Activated CD8-positive, alpha-beta memory T cell treated with anti-CD3 and anti-CD28 coated beads, Interleukin-2, amount 10 ng/mL, durations not matched to agents 7 days and 5 days (primary cell): ENCODE measurements around the gene COL13A1. TPM values are rescaled to one million over a fixed set of nuclear protein-coding genes. Genes with fewer than 3 reads are reported as not detected.

ENCODE experiments used
- ATAC-seq: fragments of 150-1000 bp; cut with Tn5 transposase; one replicate; pipeline ENCODE4 v1.10.0; 2021; ENCODE audit warnings: moderate library complexity
- CTCF ChIA-PET: fragments of 350-600 bp; sonication (Branson Sonifier 250); formaldehyde crosslinking; loops from one replicate; lab custom pipeline; 2021; ENCODE audit warnings: antibody characterized with exemption; lab: Charles Lee
- DNase-seq: peaks from one replicate; pipeline ENCODE4 v3.0.0-alpha.2; 2020
- H3K27ac Mint-ChIP-seq: one replicate; pipeline ENCODE4 v1.8.0; 2021; ENCODE audit warnings: mild to moderate bottlenecking, mixed read lengths
- H3K27me3 Mint-ChIP-seq: one replicate; pipeline ENCODE4 v1.8.0; 2021; ENCODE audit warnings: mixed read lengths
- H3K36me3 Mint-ChIP-seq: one replicate; pipeline ENCODE4 v1.8.0; 2021; ENCODE audit warnings: mild to moderate bottlenecking, mixed read lengths
- H3K4me1 Mint-ChIP-seq: one replicate; pipeline ENCODE4 v1.8.0; 2021; ENCODE audit warnings: mixed read lengths
- H3K4me3 Mint-ChIP-seq: one replicate; pipeline ENCODE4 v1.8.0; 2021; ENCODE audit warnings: mild to moderate bottlenecking, moderate library complexity, mixed read lengths
- H3K9me3 Mint-ChIP-seq: one replicate; pipeline ENCODE4 v1.8.0; 2022; ENCODE audit warnings: low read depth, mixed read lengths
- total RNA-seq, 2 experiments: library from RNA; stranded (reverse); gene quantifications; one replicate each; pipeline ENCODE4 v1.2.3, GENCODE V29; 2021

Gene COL13A1
- not detected for total RNA-seq

DNA sequence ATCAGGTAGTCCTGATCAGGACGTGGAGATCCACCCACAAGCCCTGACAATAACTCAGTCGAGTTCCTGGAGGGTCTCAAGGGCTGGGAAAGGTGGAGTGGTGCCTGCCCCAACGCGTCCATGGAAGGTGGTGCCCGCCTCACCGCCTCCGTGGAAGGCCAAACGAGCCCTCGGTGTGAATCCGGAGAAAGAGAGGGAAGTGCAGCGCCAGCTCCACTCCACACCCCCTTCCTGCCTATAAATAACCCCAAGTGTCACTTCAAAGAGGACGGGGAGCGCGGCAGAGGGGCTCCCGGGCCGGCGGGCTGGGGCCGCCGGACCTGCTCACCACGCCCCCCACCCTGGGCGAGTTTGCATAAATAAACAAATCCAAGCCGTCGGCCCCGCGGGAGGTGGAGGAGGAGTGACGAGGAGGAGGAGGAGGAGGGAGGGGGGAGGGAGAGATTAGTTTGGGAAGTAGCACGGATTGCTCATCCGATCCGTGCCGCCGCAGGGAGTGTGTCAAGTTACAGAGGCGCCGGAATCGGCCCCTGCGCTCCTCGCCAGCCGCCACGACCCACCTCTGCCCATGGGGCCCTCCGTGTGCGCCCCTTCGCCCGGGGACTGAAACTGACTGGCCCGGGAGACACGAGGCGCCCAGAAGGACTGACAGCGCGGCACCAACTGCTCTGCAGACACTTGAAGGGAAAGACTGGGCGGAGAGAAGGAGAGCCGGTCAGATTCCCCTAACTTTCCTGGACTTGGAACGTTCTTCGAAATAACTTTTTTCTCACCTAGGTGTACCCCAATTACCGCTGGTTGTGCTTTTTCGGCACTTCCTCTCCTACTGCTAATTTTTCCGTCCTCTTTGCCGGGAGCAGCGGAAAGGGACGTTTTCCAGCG is at the start of gene COL13A1:
COL13A1 (plus strand) TSS at position 473 of the 882 bp plus-strand sequence. CDS start 518 bp downstream, outside the sequence.
- Mint-ChIP-seq H3K27ac (no peak within 1 kb of the TSS), H3K4me3 (no peak within 1 kb of the TSS), H3K4me1 (peaks cover 6% of the 10 kb centered on the region), H3K27me3 (peaks cover 66% of the 10 kb centered on the region), H3K36me3 (no peaks in the 10 kb centered on the region), H3K9me3 (no peaks in the 10 kb centered on the region)
- DNase-seq = no peak
- CTCF ChIA-PET = interaction anchor here (0.9 to 1.3 kb wide), 3 partner anchors 10 to 286 kb away, joined by 3 to 5 read pairs (median 4); no protein-coding TSS in a partner anchor
- ATAC-seq = no peak

DNA sequence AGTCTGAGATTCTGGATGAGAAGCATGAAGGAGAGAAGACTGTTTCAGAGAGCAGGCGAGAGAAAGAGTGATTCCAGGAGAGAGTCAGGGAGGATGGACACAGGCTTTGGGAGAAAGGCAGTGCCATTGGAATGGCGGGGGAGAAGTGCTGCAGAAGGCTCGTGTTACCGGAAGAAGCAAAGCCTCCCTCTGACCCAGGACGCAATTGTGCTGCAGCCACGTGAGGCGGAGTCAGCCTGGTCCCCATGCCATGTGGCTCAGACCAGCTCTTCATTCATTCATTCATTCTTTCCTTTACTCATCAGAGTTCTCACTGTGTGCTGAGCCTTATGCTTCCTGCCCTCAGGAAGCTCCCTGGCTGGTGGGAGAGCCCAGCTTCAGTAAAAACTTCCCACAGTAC is 49.2 kb upstream of the COL13A1 start:
- Mint-ChIP-seq H3K9me3 (no peaks in the 10 kb centered on the region), H3K4me3 (no peak overlapping the region), H3K27me3 (peaks cover 28% of the 10 kb centered on the region), H3K4me1 (no peaks in the 10 kb centered on the region), H3K27ac (no peak overlapping the region), H3K36me3 (no peaks in the 10 kb centered on the region)
- DNase-seq (no peak), ATAC-seq (no peak)
- CTCF ChIA-PET = no interaction called here

GRCh38 chr10:69756279-69756678 is 45.4 kb upstream of the COL13A1 start:
- ATAC-seq (no peak), DNase-seq (no peak)
- H3K27ac Mint-ChIP-seq = no peak overlapping the region
- no peaks in the 10 kb centered on the region for H3K9me3 Mint-ChIP-seq
- no peaks in the 10 kb centered on the region for H3K4me1 Mint-ChIP-seq
- CTCF ChIA-PET = no interaction called here
- H3K36me3 Mint-ChIP-seq = no peaks in the 10 kb centered on the region
- peaks cover 20% of the 10 kb centered on the region for H3K27me3 Mint-ChIP-seq
- H3K4me3 Mint-ChIP-seq = no peak overlapping the region

GRCh38 chr10:69757206-69757552 is 44.5 kb upstream of the COL13A1 start:
- Mint-ChIP-seq H3K27me3 (peaks cover 14% of the 10 kb centered on the region), H3K4me3 (no peak overlapping the region), H3K27ac (no peak overlapping the region), H3K9me3 (no peaks in the 10 kb centered on the region), H3K4me1 (no peaks in the 10 kb centered on the region), H3K36me3 (no peaks in the 10 kb centered on the region)
- DNase-seq (no peak), ATAC-seq (no peak)
- CTCF ChIA-PET = no interaction called here

DNA sequence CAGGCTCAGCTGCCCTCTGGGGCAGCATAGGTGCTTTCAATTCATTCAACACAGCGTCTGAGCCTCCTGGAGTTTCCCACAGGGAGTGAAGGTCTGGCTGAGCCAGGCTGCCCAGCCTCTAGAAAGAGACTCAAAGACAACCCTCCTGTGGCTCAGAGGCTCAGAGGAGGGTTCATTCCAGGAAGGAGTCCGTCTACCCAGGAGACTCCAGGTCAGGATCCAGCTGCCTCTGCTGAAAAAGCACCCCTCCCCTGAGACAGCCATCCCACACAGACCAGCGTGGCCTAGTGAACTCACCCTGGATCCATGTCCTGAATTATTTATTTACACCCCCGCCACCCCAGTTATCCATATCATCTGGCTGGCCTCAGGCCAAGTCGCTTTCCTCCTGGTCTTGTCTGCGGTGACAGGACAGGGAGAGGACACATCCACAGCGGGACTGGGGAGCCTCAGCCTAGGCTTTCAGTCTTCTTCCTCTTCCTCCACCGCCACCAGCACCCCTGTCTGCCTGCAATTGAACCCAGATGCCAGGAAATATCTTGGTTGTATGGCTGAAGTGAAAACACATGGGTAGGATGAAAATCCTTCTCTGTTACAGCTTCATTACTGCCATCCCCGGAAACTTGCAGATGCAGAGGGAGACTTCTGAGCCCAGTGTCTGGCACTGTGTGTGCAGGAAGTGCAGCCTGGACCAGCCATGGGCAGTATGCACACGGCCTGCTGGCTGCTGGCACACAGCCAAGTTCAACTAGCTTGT is 44.0 kb upstream of the COL13A1 start:
- Mint-ChIP-seq H3K4me3 (no peak overlapping the region), H3K4me1 (no peaks in the 10 kb centered on the region), H3K27me3 (peaks cover 11% of the 10 kb centered on the region), H3K9me3 (no peaks in the 10 kb centered on the region), H3K36me3 (no peaks in the 10 kb centered on the region), H3K27ac (no peak overlapping the region)
- no peak for DNase-seq
- CTCF ChIA-PET = no interaction called here
- no peak for ATAC-seq

GRCh38 chr10:69758310-69758728 is 43.4 kb upstream of the COL13A1 start:
- Mint-ChIP-seq H3K4me1 (no peaks in the 10 kb centered on the region), H3K27me3 (peaks cover 11% of the 10 kb centered on the region), H3K9me3 (no peaks in the 10 kb centered on the region), H3K4me3 (no peak overlapping the region), H3K27ac (no peak overlapping the region), H3K36me3 (no peaks in the 10 kb centered on the region)
- no peak for ATAC-seq
- no peak for DNase-seq
- CTCF ChIA-PET = no interaction called here

DNA sequence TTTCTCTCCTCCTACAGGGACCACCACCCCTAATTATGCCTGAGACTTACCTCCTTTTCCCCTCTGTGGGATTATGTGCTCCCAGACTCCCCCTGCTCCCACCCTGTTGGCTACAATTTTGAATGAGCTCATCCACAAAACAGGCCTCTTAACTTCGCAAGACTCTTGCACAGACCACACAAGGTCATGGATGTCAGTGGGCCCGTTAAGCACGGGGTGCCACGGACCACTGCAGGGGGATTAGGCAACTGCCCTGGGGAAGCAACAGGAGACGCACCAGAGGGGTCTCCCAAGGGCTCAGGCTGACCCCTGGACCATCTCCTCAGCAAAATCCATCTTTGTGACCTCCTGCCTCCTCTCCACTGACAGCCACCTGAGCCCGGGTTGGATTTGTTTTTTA is 42.1 kb upstream of the COL13A1 start:
- no peaks in the 10 kb centered on the region for H3K4me1 Mint-ChIP-seq
- H3K36me3 Mint-ChIP-seq = no peaks in the 10 kb centered on the region
- peaks cover 11% of the 10 kb centered on the region for H3K27me3 Mint-ChIP-seq
- H3K4me3 Mint-ChIP-seq = no peak overlapping the region
- ATAC-seq (no peak), DNase-seq (no peak)
- no peaks in the 10 kb centered on the region for H3K9me3 Mint-ChIP-seq
- CTCF ChIA-PET = interaction anchor here (0.7 kb wide), 1 partner anchor 244 kb away, joined by 3 read pairs; no protein-coding TSS in a partner anchor
- no peak overlapping the region for H3K27ac Mint-ChIP-seq

DNA sequence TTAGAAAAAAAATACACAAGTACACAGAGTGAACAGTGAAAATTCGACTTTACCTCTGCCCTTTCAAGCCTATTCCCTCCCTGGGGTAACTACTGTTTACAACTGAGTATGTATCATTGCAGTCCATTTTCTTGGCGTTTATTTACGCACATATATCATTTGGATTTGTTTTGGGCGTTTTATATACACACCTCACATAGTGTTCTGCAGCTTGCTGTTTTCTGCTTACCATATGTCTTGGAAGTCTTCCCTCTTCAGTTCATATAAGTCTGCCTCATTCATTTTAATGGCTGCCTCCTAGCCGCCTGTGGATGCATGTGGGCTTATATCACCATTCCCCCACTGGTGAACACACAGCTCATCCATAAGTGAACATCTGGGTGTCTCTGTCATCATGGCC is 41.6 kb upstream of the COL13A1 start:
- Mint-ChIP-seq H3K36me3 (no peaks in the 10 kb centered on the region), H3K27ac (no peak overlapping the region), H3K4me1 (no peaks in the 10 kb centered on the region), H3K4me3 (no peak overlapping the region), H3K27me3 (peaks cover 11% of the 10 kb centered on the region), H3K9me3 (no peaks in the 10 kb centered on the region)
- CTCF ChIA-PET = no interaction called here
- DNase-seq (no peak), ATAC-seq (no peak)

- no peaks in the 10 kb centered on the region for H3K9me3 Mint-ChIP-seq
- CTCF ChIA-PET = no interaction called here
- no peak overlapping the region for H3K4me3 Mint-ChIP-seq
- H3K4me1 Mint-ChIP-seq = no peaks in the 10 kb centered on the region
- H3K36me3 Mint-ChIP-seq = no peaks in the 10 kb centered on the region
- DNase-seq (no peak), ATAC-seq (no peak)
- no peak overlapping the region for H3K27ac Mint-ChIP-seq
- H3K27me3 Mint-ChIP-seq = peaks cover 11% of the 10 kb centered on the region
Measured at GRCh38 chr10:69761320-69761719, 40.4 kb upstream of the COL13A1 start.

DNA sequence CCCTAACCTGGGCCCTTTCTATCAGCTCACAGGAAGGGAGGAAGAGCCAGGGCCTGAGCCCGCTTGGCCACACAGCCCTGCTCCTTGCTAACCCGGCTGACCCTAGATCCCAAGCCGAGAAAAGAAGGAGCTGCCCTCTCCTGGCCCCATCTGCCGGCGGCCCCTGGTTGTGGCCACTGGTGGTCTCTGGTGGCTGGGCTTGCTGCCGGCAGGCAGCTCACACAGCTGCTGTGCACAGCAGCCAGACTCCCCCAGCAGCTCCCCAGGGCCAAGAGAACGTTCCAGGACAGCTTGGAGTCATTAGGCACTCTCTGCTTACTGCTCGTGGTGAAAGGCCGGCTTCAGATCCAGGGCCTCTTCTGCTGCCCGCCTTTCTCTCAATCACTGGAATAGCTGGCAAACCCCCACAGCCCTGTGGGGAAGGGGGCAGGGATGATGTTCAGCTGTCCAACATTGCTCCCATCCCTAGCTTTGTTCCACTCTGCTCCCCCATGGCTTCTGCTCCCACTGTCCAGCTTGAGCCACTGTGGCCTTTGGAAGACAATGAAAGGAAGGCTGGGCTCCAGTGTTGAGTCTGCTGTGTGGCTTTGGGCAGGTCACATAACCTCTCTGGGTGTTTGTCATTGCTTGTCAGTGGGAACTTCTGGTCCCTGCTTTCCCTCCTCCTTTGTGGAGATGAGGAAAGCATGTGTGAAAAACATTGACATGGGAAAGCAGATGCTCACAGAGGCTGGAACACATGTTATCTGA is 35.4 kb upstream of the COL13A1 start:
- Mint-ChIP-seq H3K27me3 (peaks cover 6% of the 10 kb centered on the region), H3K27ac (no peak overlapping the region), H3K9me3 (no peaks in the 10 kb centered on the region), H3K4me1 (peaks cover 5% of the 10 kb centered on the region), H3K4me3 (no peak overlapping the region), H3K36me3 (no peaks in the 10 kb centered on the region)
- no peak for DNase-seq
- ATAC-seq = no peak
- CTCF ChIA-PET = interaction anchor here (0.6 to 1.2 kb wide), 2 partner anchors 148 to 894 kb away, joined by 3 to 4 read pairs; no protein-coding TSS in a partner anchor

DNA sequence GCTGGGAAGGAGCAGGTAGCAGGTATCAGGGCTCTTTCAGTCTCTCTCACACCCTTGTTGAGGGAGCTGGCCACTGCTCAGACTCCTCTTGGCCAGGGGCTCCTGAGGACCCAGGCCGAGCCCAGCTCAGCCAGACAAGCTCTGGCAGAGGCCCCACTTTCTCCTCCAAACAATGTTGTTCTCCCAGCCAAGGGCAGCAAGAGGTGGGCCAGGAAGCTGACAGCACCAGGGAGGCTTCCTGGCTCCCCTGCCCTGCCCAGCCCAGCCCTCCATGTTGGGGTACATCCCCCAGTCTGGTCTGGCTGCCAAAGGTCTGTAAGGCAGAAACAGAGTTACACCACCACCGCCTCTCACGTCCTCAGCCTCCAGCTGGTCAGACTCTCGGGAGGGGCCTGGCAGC is 33.9 kb upstream of the COL13A1 start:
- Mint-ChIP-seq H3K27me3 (peaks cover 6% of the 10 kb centered on the region), H3K9me3 (no peaks in the 10 kb centered on the region), H3K36me3 (no peaks in the 10 kb centered on the region), H3K4me1 (peaks cover 5% of the 10 kb centered on the region), H3K27ac (no peak overlapping the region), H3K4me3 (no peak overlapping the region)
- CTCF ChIA-PET = no interaction called here
- DNase-seq = no peak
- ATAC-seq = no peak

DNA sequence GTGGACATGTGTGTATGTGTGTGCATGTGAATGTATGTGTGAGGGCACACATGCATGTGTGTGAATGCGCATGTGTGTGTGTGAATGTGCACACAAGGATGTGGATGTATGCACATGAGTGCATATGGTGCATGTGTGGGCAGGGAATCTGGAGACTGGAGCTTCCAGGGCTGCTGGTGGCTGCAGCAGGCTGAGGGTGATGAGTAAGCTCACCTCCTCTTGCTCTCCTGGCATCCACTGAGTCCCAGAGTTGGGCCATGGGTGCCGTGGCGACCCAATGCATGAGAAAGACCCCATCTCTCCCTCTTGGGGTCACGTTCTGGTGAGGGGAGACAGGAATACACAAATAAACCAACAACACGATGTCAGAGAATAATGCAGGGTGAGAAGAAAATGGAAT is 33.3 kb upstream of the COL13A1 start:
- CTCF ChIA-PET = no interaction called here

DNA sequence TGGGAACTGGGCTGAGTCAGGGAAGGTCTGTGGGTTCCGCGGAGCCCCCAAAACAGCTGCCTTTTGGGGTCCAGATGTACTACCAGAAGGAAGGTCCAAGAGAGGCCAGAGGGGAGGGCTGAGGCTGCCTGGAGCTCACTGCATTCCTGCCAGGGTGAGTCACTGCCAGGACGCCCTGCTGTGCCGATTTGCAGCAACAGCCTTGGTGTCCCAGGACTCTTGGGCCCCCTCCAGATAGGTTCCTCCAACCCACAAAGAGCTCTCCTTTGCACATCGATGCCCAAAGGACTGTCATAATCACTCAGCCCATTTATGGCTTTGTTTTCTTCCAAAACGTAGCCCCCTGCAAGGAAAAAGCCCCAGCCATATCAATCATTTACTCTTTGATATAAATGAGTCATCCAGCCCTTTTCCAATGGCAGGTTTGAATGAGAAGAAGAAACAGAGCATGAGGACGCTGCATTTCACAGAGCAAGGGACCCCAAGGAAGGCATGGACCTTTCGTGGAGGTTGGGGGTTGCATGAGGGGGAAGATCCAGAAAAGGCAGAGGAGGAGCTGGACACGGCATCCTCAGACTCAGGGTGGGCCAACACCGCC is 32.2 kb upstream of the COL13A1 start:
- peaks cover 5% of the 10 kb centered on the region for H3K4me1 Mint-ChIP-seq
- H3K4me3 Mint-ChIP-seq = no peak overlapping the region
- peaks cover 6% of the 10 kb centered on the region for H3K27me3 Mint-ChIP-seq
- H3K36me3 Mint-ChIP-seq = no peaks in the 10 kb centered on the region
- CTCF ChIA-PET = no interaction called here
- H3K9me3 Mint-ChIP-seq = no peaks in the 10 kb centered on the region
- DNase-seq = no peak
- no peak for ATAC-seq
- no peak overlapping the region for H3K27ac Mint-ChIP-seq

More for the DNA sequence above, 33.3 kb upstream of the COL13A1 start:
- Mint-ChIP-seq H3K36me3 (no peaks in the 10 kb centered on the region), H3K4me1 (peaks cover 5% of the 10 kb centered on the region), H3K27me3 (peaks cover 6% of the 10 kb centered on the region), H3K4me3 (no peak overlapping the region), H3K9me3 (no peaks in the 10 kb centered on the region), H3K27ac (no peak overlapping the region)
- no peak for ATAC-seq
- DNase-seq = no peak
